H54 (cell line): ENCODE results near the gene ACADVL.

Experiments used
- DNase-seq: peaks from one replicate; pipeline ENCODE4 v3.0.0; 2011; ENCODE audit warnings: low spot score, mixed read lengths; ENCODE audit not compliant: insufficient read length
- FAIRE-seq: peaks from 3 replicates; lab custom pipeline; 2011; peaks lifted over from hg19 to GRCh38; lab: Jason Lieb, UNC
- POLR2A ChIP-seq: IDR thresholded peaks from 2 replicates; pipeline ENCODE4 v1.6.1; 2011; ENCODE audit warnings: low read depth, mild to moderate bottlenecking, low read length

ACADVL gene

DNA sequence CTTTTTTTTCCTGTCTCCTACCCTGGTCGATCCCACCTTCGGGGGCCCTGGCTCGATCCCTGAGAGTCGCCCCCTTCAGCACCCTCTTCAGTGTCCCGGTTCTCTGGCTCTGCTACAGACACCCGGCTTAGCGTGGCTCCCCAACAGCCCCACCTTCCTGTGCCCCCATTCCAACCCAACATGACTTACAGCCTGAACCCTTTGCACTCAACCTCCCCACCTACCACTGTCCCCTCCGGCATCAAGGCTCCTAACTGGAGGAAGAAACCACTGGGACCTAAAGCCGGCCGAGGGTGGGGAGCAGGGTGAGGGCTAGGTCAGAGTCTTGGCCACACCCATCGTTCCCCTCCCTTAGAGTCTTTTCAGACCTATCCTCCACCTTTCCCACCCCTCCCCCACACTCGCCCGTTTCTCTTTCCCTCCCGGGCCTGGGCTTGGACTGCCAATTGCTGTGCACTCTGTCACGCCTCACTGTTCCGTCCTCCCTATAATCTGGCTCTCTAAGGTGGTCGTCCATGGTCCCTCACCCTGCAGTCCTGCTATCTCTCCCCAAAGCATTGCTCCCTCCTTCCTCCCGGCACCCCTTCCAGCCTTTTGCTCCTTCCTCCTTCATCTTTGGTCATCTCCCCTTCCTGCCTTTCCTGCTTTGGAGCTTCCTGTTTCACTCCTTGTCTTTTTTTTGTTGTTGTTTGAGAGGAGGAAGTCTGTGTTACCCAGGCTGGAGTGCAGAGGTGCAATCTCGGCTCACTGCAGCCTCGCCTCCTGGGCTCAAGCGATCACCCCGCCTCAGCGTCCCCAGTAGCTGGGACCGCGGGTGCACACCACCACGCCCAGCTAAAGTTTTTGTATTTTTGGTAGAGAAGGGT lies 43.4 kb downstream of the ACADVL start:
- FAIRE-seq (no peak), DNase-seq (no peak)
- TF ChIP-seq POLR2A: no peak

DNA sequence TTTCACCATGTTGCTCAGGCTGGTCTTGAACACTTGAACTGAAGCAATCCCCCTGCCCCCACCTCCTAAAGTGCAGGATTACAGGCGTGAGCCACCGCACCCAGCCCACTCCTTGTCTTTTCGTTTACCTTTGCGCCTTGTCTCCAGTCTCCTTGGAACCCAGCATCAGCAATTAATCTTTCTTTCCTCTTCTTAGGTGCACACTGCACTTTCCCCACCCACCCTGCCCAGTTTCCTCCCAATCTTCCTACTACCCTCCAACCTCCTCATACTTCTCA lies 44.0 kb downstream of the ACADVL start:
- TF ChIP-seq POLR2A: no peak
- no peak for DNase-seq
- no peak for FAIRE-seq

DNA sequence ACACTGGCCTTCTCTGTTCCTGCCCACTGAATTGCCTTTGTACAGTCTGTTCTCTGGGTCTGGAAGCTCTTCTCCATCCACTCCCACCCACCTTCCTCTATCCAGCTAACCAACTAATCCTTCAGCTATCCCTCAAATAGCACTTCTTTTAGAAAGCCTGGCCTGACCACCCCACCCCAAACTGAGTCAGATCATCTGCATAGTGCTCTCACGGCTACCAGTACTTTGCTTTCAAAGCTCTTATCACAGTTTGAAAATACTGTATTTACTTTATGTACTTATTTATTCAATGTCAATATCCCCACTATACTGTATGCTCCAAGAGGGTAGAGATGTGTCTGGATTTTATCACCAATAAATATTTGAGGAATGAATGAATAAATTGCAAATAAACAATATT lies 47.0 kb downstream of the ACADVL start:
- no peak for DNase-seq
- TF ChIP-seq POLR2A: no peak

More for the DNA sequence above, 47.0 kb downstream of the ACADVL start:
- FAIRE-seq: no peak
